ENCODE measurements around the gene MARS2.

DNA sequence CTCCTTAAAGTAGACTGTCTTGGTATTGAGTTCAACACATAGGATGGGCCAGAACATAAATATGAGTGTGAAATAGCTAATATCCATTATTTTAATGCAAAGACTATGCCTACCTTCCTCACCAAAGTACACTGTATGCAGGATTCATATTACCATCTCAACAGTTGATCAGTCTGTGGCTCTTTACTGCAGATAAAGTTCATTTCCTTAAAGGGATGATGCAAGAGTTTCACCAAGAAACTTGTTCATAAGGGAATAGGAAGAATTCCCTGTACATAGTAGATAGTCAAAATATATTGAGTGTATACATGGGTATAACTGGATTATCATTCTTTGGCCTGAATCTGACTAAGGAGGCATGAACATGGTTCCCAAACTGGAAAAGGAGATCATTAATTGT, 35.0 kb downstream of the MARS2 start:
- TF ChIP-seq, protein P1, sequence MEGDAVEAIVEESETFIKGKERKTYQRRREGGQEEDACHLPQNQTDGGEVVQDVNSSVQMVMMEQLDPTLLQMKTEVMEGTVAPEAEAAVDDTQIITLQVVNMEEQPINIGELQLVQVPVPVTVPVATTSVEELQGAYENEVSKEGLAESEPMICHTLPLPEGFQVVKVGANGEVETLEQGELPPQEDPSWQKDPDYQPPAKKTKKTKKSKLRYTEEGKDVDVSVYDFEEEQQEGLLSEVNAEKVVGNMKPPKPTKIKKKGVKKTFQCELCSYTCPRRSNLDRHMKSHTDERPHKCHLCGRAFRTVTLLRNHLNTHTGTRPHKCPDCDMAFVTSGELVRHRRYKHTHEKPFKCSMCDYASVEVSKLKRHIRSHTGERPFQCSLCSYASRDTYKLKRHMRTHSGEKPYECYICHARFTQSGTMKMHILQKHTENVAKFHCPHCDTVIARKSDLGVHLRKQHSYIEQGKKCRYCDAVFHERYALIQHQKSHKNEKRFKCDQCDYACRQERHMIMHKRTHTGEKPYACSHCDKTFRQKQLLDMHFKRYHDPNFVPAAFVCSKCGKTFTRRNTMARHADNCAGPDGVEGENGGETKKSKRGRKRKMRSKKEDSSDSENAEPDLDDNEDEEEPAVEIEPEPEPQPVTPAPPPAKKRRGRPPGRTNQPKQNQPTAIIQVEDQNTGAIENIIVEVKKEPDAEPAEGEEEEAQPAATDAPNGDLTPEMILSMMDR (IDR thresholded peaks at IDR 0.05), result no peak
- no peak for TF ChIP-seq ESRRA (IDR thresholded peaks at IDR 0.05; ENCODE audit: borderline replicate concordance, low read length)
